SK-N-SH (cell line): Measurements from ENCODE around the gene RNF167. TPM values are rescaled to one million over a fixed set of nuclear protein-coding genes. Genes with fewer than 3 reads are reported as not detected.

Experiments used
- CTCF ChIA-PET: fragments of 300-600, 350-600 bp; formaldehyde crosslinking; extraction: SDS; loops from one replicate; lab custom pipeline; 2021; lab: Yijun Ruan, JAX
- POLR2A ChIA-PET: fragments of 350-600 bp; sonication (Branson Sonifier 250); formaldehyde crosslinking; extraction: SDS; loops from one replicate; lab custom pipeline; 2020; ENCODE audit warnings: antibody characterized with exemption, inconsistent platforms; lab: Yijun Ruan, JAX
- DNase-seq: peaks from one replicate; pipeline ENCODE4 v3.0.0; 2012
- H2AFZ ChIP-seq: fragments of 200-600 bp; sonication (generic); 2 replicates; pipeline ENCODE4 v1.8.1; 2016; ENCODE audit warnings: antibody characterized with exemption, mild to moderate bottlenecking, low read depth
- H3F3A ChIP-seq: fragments of 200-600 bp; sonication (generic); replicated peaks from 2 replicates; pipeline ENCODE3; 2016; ENCODE audit warnings: antibody characterized with exemption, mild to moderate bottlenecking; ENCODE audit not compliant: insufficient read depth
- H3K27ac ChIP-seq, 2 experiments: fragments of 200-500 bp in 1 of 2; fragments of 200-600 bp in 1 of 2; sonication (Bioruptor generic) in 1 of 2; sonication (generic), shearing (Covaris generic) in 1 of 2; 2 replicates each; pipeline versions ENCODE4 v1.5.1 to v1.6.1; 2014 to 2016; ENCODE audit warnings: low read depth in 2 of 2, inconsistent platforms in 1 of 2, low read length in 1 of 2, mild to moderate bottlenecking in 1 of 2, mixed read lengths in 1 of 2
- H3K27me3 ChIP-seq: fragments of 200-600 bp; sonication (generic), shearing (Covaris generic); 2 replicates; pipeline ENCODE4 v1.6.1; 2016; ENCODE audit warnings: mixed run types; ENCODE audit not compliant: insufficient read depth
- H3K36me3 ChIP-seq, 2 experiments: fragments of 200-500 bp in 1 of 2; fragments of 200-600 bp in 1 of 2; sonication (Bioruptor generic) in 1 of 2; sonication (generic) in 1 of 2; replicated peaks in 1 of 2; 2 replicates each; pipeline versions ENCODE3 to v1.5.1; 2014 to 2016; ENCODE audit warnings: low read length in 1 of 2, mild to moderate bottlenecking in 1 of 2; ENCODE audit not compliant: insufficient read depth in 2 of 2, control insufficient read depth in 1 of 2
- H3K4me1 ChIP-seq, 2 experiments: fragments of 200-500 bp in 1 of 2; fragments of 200-600 bp in 1 of 2; sonication (Bioruptor generic) in 1 of 2; sonication (generic), shearing (Covaris generic) in 1 of 2; 2 replicates each; pipeline versions ENCODE4 v1.5.1 to v1.6.1; 2014 to 2016; ENCODE audit warnings: low read depth in 1 of 2, low read length in 1 of 2, mixed run types in 1 of 2; ENCODE audit not compliant: insufficient read depth in 2 of 2, control insufficient read depth in 1 of 2
- H3K4me2 ChIP-seq: fragments of 200-600 bp; sonication (generic), shearing (Covaris generic); 2 replicates; pipeline ENCODE4 v1.6.1; 2017; ENCODE audit warnings: mixed run types
- H3K4me3 ChIP-seq, 2 experiments: fragments of 200-500 bp in 1 of 2; fragments of 200-600 bp in 1 of 2; sonication (Bioruptor generic) in 1 of 2; sonication (generic), shearing (Covaris generic) in 1 of 2; 2 replicates each; pipeline versions ENCODE4 v1.5.1 to v1.8.1; 2014 to 2016; ENCODE audit warnings: low read depth in 2 of 2, inconsistent platforms in 1 of 2, low read length in 1 of 2, mild to moderate bottlenecking in 1 of 2, mixed read lengths in 1 of 2, moderate library complexity in 1 of 2
- H3K79me2 ChIP-seq: fragments of 200-600 bp; sonication (generic); 2 replicates; pipeline ENCODE4 v1.8.1; 2017; ENCODE audit warnings: mild to moderate bottlenecking; ENCODE audit not compliant: insufficient read depth
- H3K9ac ChIP-seq: fragments of 200-600 bp; sonication (generic); 2 replicates; pipeline ENCODE4 v1.6.1; 2017; ENCODE audit warnings: mixed run types
- H3K9me2 ChIP-seq: fragments of 200-600 bp; sonication (generic); 2 replicates; pipeline ENCODE4 v1.6.1; 2017; ENCODE audit warnings: mixed run types
- H3K9me3 ChIP-seq: fragments of 200-600 bp; sonication (generic); 2 replicates; pipeline ENCODE4 v1.6.1; 2017; ENCODE audit warnings: mixed run types, mild to moderate bottlenecking, moderate library complexity
- H4K20me1 ChIP-seq: fragments of 200-600 bp; sonication (generic); 2 replicates; pipeline ENCODE4 v1.6.1; 2017; ENCODE audit warnings: mild to moderate bottlenecking, mixed run types; ENCODE audit not compliant: insufficient read depth
- CHD2 ChIP-seq: fragments of 150-350 bp; IDR thresholded peaks from 2 replicates; pipeline ENCODE4 v1.6.1; 2018; ENCODE audit warnings: low read length; ENCODE audit not compliant: partially characterized antibody
- ELF1 ChIP-seq: IDR thresholded peaks from 2 replicates; pipeline ENCODE4 v1.4.0; 2012
- EP300 ChIP-seq, 2 experiments: IDR thresholded peaks; 2 replicates each; pipeline versions ENCODE4 v1.4.0 to v1.6.1; 2012; ENCODE audit warnings: borderline replicate concordance in 1 of 2, low read depth in 1 of 2, low read length in 1 of 2
- EZH2phosphoT487 ChIP-seq: fragments of 200-600 bp; sonication (generic); IDR thresholded peaks from 2 replicates; pipeline ENCODE4 v1.6.1; 2017; ENCODE audit warnings: low read depth, mixed run types, mild to moderate bottlenecking, antibody characterized with exemption, moderate library complexity, borderline replicate concordance
- FOXJ3 ChIP-seq: sonication (generic); formaldehyde crosslinking; IDR thresholded peaks from 2 replicates; pipeline ENCODE4 v1.5.1; 2020; ENCODE audit warnings: mild to moderate bottlenecking, missing genetic modification reagents
- FOXM1 ChIP-seq: IDR thresholded peaks from 2 replicates; pipeline ENCODE4 v1.4.0; 2012; ENCODE audit warnings: low read depth, mild to moderate bottlenecking
- GABPA ChIP-seq: IDR thresholded peaks from 2 replicates; pipeline ENCODE4 v1.4.0; 2012; ENCODE audit warnings: low read depth, mild to moderate bottlenecking
- GATA2 ChIP-seq: sonication (generic); formaldehyde crosslinking; IDR thresholded peaks from 2 replicates; pipeline ENCODE4 v1.5.0; 2020; ENCODE audit warnings: mild to moderate bottlenecking, missing genetic modification reagents
- IRF3 ChIP-seq: fragments of 150-350 bp; IDR thresholded peaks from 2 replicates; pipeline ENCODE4 v1.6.1; 2016; ENCODE audit warnings: mild to moderate bottlenecking, low read depth, low read length
- MAX ChIP-seq: IDR thresholded peaks from 2 replicates; pipeline ENCODE4 v1.4.0; 2012; ENCODE audit warnings: low read depth
- MXI1 ChIP-seq: IDR thresholded peaks from 2 replicates; pipeline ENCODE4 v1.6.1; 2012; ENCODE audit warnings: mild to moderate bottlenecking, low read depth, low read length, improper control_type of control experiment
- NFIC ChIP-seq: IDR thresholded peaks from 2 replicates; pipeline ENCODE4 v1.4.0; 2012; ENCODE audit warnings: borderline replicate concordance
- NRF1 ChIP-seq: IDR thresholded peaks from 2 replicates; pipeline ENCODE4 v1.6.1; 2012; ENCODE audit warnings: low read depth, mild to moderate bottlenecking, low read length
- PBX3 ChIP-seq: IDR thresholded peaks from 2 replicates; pipeline ENCODE4; 2012
- POLR2AphosphoS5 ChIP-seq: IDR thresholded peaks from 2 replicates; pipeline ENCODE4 v1.6.1; 2012; ENCODE audit warnings: low read depth, low read length
- RAD21 ChIP-seq: IDR thresholded peaks from 2 replicates; pipeline ENCODE4 v1.6.1; 2012; ENCODE audit warnings: mild to moderate bottlenecking, low read length
- RCOR1 ChIP-seq: fragments of 150-350 bp; IDR thresholded peaks from 2 replicates; pipeline ENCODE4 v1.6.1; 2017; ENCODE audit warnings: antibody characterized with exemption, low read length
- RFX5 ChIP-seq: IDR thresholded peaks from 2 replicates; pipeline ENCODE4 v1.6.1; 2012; ENCODE audit warnings: mild to moderate bottlenecking, improper control_type of control experiment, low read length
- RXRA ChIP-seq: IDR thresholded peaks from 2 replicates; pipeline ENCODE4 v1.4.0; 2012; ENCODE audit warnings: low read depth, mild to moderate bottlenecking, borderline replicate concordance
- SIN3A ChIP-seq: IDR thresholded peaks from 2 replicates; pipeline ENCODE4 v1.6.1; 2012; ENCODE audit warnings: low read depth, mild to moderate bottlenecking, low read length, moderate library complexity, borderline replicate concordance
- SMC3 ChIP-seq: IDR thresholded peaks from 2 replicates; pipeline ENCODE4 v1.6.1; 2012; ENCODE audit warnings: low read depth, low read length, improper control_type of control experiment
- TAF1 ChIP-seq: IDR thresholded peaks from 2 replicates; pipeline ENCODE4 v1.6.1; 2012; ENCODE audit warnings: low read depth, mild to moderate bottlenecking, low read length, moderate library complexity, borderline replicate concordance
- TCF12 ChIP-seq: IDR thresholded peaks from 2 replicates; pipeline ENCODE4 v1.4.0; 2012
- TEAD4 ChIP-seq: IDR thresholded peaks from 2 replicates; pipeline ENCODE4 v1.4.0; 2012; ENCODE audit warnings: mild to moderate bottlenecking, borderline replicate concordance; ENCODE audit not compliant: insufficient read depth
- USF2 ChIP-seq: fragments of 150-350 bp; IDR thresholded peaks from 2 replicates; pipeline ENCODE4 v1.6.1; 2017; ENCODE audit warnings: antibody characterized with exemption, low read length, low read depth, borderline replicate concordance
- YY1 ChIP-seq: IDR thresholded peaks from 2 replicates; pipeline ENCODE4 v1.4.0; 2012; ENCODE audit warnings: low read depth, mild to moderate bottlenecking
- WGBS: methylation state at CpG from one replicate; pipeline ENCODE4 v1.1.6; 2017; ENCODE audit warnings: low lambda C conversion rate; 5-methylcytosine and 5-hydroxymethylcytosine counted together
- polyA plus RNA-seq, 3 experiments: library from polyadenylated mRNA; depleted of rRNA; stranded (reverse); fragments of >200 nt; gene quantifications; 2 replicates each; pipeline ENCODE4 v1.2.3, GENCODE V29; 2012
- TF ChIP-seq, protein P1 (sequence below): IDR thresholded peaks from 2 replicates; pipeline ENCODE4 v1.4.0; 2012; ENCODE audit warnings: low read depth, borderline replicate concordance
- TF ChIP-seq, protein P2 (sequence below): IDR thresholded peaks from 2 replicates; pipeline ENCODE4 v1.4.0; 2012; ENCODE audit warnings: low read depth, borderline replicate concordance

RNF167 gene
- polyA plus RNA-seq (2012; rRNA removed) = 96.5 and 115 TPM in 2 replicates
- 60.0 and 80.4 TPM in 2 replicates for polyA plus RNA-seq (2012; cell fraction: cytosol; rRNA removed)
- 108 and 121 TPM in 2 replicates for polyA plus RNA-seq (2012; cell fraction: nucleus; rRNA removed)

DNA sequence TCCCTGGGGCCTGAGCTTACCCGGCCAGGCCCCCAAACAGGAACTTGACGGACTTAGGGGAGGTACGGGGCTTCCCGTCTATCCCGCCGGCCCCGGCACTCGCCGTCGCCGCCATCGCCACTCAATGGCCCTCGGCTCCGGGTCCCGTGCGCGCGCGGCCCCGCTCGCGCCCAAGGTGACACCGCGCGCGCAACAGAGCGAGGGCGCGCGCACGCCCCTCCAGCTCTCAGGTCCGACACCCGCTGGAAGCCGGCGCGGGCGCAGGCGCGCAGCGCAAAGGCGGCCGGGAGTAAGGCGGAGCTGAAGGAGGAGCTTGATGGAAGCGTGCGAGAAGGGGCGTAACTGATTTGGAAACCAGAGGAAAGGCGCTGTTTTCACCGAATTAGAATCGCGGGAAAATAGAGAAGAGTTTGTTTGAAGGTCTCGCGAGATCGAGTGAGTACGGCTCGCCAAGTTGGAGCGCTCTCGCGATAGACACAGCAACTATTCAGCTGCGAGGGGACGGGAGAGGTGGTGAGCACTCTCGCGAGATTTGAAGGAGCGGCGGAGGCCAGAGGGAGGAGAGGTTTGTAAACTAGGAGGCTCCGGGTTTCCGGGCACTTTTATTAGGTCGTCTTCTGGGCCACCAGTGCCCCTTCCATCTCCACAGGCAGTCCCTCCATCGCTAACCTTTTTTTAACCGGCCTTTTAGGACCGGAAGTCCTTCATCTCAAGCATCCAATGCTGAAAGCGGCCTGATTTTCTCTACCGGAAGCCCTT is at the start of gene RNF167, which contains the start of gene SLC25A11:
Gene RNF167 (plus strand): TSS at position 473 of the 759 bp plus-strand sequence. CDS start 642 bp downstream, outside the sequence.
Gene SLC25A11 (minus strand): TSS at position 251 of the 759 bp plus-strand sequence. CDS start 136 bp downstream, at position 115.
- POLR2A ChIA-PET = interaction anchor here (0.8 to 2.0 kb wide), 6 partner anchors 12 to 40 kb away, joined by 3 to 35 read pairs (median 10); partner anchors contain the start of genes ENO3 and SPAG7
- H3K9ac ChIP-seq = peak within 1 kb of the TSS; percentile 83
- H3K9me3 ChIP-seq = no peaks in the 10 kb centered on the region
- peak within 1 kb of the TSS; percentile 74 for H2AFZ ChIP-seq
- peak within 1 kb of the TSS; percentile 98 for H3K4me2 ChIP-seq
- H3F3A ChIP-seq = peaks cover 42% of the 10 kb centered on the region
- H3K4me1 ChIP-seq = peaks cover 16 to 27% of the 10 kb centered on the region in 2 experiments; a peak in 3 of 4 replicates
- under 1% methylated on average over 56 of the region's 72 CpGs for WGBS
- peak within 1 kb of the TSS; percentile 94 to 98 for H3K27ac ChIP-seq
- DNase-seq = peak; percentile 98
- peaks cover 30 to 35% of the 10 kb centered on the region in 2 experiments for H3K36me3 ChIP-seq
- no peaks in the 10 kb centered on the region for H3K27me3 ChIP-seq
- CTCF ChIA-PET = interaction anchor here (1.0 to 3.9 kb wide), 8 partner anchors 9 to 122 kb away, joined by 3 to 29 read pairs (median 3); partner anchors contain the start of genes CHRNE, PFN1 and SPAG7
- H4K20me1 ChIP-seq = peaks cover 19% of the 10 kb centered on the region
- H3K79me2 ChIP-seq = peaks cover 63% of the 10 kb centered on the region
- peak within 1 kb of the TSS; percentile 80 to 86 for H3K4me3 ChIP-seq
- H3K9me2 ChIP-seq = no peaks in the 10 kb centered on the region
- TF ChIP-seq PBX3 (no peak), EP300 (IDR thresholded peaks at IDR 0.05; ENCODE audit: borderline replicate concordance in 1 of 2, low read depth in 1 of 2, low read length in 1 of 2) (no peak), GABPA (no peak), MAX (no peak), RCOR1 (no peak), RAD21 (no peak), NFIC (no peak), SIN3A (peak; percentile 99), EZH2phosphoT487 (no peak), YY1 (0 out of 2 replicates have a peak, but pooled peaks have one; percentile 49), POLR2AphosphoS5 (peak; percentile 64; the same call in 1 of the 2 replicates), NRF1 (peak; percentile 93), MXI1 (peak; percentile 84), FOXM1 (no peak), TEAD4 (no peak), ELF1 (no peak; the same call in 1 of the 2 replicates), TAF1 (peak; percentile 46), SMC3 (no peak), CHD2 (peak; percentile 99), RFX5 (no peak), FOXJ3 (no peak), GATA2 (CRISPR knock-in tag) (no peak), USF2 (no peak), IRF3 (no peak), RXRA (no peak), TCF12 (no peak)
- TF ChIP-seq, protein P1, sequence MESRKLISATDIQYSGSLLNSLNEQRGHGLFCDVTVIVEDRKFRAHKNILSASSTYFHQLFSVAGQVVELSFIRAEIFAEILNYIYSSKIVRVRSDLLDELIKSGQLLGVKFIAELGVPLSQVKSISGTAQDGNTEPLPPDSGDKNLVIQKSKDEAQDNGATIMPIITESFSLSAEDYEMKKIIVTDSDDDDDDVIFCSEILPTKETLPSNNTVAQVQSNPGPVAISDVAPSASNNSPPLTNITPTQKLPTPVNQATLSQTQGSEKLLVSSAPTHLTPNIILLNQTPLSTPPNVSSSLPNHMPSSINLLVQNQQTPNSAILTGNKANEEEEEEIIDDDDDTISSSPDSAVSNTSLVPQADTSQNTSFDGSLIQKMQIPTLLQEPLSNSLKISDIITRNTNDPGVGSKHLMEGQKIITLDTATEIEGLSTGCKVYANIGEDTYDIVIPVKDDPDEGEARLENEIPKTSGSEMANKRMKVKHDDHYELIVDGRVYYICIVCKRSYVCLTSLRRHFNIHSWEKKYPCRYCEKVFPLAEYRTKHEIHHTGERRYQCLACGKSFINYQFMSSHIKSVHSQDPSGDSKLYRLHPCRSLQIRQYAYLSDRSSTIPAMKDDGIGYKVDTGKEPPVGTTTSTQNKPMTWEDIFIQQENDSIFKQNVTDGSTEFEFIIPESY = peak; percentile 99
- TF ChIP-seq, protein P2, sequence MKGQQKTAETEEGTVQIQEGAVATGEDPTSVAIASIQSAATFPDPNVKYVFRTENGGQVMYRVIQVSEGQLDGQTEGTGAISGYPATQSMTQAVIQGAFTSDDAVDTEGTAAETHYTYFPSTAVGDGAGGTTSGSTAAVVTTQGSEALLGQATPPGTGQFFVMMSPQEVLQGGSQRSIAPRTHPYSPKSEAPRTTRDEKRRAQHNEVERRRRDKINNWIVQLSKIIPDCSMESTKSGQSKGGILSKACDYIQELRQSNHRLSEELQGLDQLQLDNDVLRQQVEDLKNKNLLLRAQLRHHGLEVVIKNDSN = no peak
